ENCODE measurements around the gene LILRB2.

DNA sequence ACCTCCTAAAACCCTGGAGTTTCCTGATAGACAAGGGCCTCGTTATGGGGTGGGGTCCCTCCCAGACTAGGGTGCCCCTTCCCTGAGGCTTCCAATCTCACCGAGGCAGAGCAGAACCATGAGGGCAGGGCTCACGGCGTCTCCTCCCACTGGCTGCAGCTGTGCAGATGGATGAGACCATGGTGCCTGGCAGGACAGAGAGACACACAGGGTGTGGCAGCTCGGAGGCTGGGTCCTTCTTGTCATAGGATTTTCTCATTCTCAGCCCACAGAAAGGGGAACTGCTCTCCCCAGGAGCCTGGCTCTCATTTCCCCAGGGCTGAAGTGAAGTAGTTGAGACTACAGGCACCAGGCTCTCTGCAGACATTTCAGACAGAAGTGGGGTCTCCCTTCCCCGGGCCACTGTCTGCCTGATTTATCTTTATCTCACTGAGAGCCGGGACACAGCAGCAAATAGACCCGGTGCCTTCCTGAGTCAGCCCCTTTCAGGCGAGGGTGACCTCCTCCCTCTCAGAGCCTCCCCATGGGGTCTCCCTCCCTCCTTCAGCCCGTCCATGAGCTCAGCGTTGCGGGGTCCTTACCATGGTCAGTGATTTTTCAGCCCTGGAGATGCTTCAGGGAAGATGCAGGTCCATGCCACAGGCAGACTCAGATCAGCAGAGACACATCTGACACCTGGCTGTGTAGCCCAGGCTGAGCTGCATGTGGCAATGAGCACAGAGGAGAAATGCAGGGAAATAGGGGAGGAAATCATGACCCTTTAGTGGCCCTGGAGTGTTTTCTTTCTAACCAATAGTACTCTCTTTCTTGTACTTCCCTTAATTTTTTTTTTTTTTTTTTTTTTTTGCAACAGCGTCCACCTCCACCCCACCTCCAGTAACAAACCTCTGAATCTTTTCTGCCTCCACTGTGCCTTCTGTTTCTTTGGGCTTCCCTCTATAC is 31.8 kb upstream of the LILRB2 start, which contains the start of gene LILRA5:
- TF ChIP-seq ZFP30 (CRISPR knock-in tag; IDR thresholded peaks at IDR 0.05) (no peak), ZFP3 (CRISPR knock-in tag; IDR thresholded peaks at IDR 0.05) (no peak), ESRRG (CRISPR knock-in tag; IDR thresholded peaks at IDR 0.05) (no peak), PPARA (CRISPR knock-in tag; IDR thresholded peaks at IDR 0.05; ENCODE audit: borderline replicate concordance) (no peak), ZC3H10 (CRISPR knock-in tag; IDR thresholded peaks at IDR 0.05) (no peak), PATZ1 (CRISPR knock-in tag; IDR thresholded peaks at IDR 0.05; ENCODE audit: borderline replicate concordance) (no peak), OSR1 (CRISPR knock-in tag; IDR thresholded peaks at IDR 0.05) (no peak), CSRNP3 (CRISPR knock-in tag; IDR thresholded peaks at IDR 0.05) (no peak), TSHZ2 (CRISPR knock-in tag; IDR thresholded peaks at IDR 0.05) (no peak), ISL1 (CRISPR knock-in tag; IDR thresholded peaks at IDR 0.05) (no peak), BACH2 (CRISPR knock-in tag; IDR thresholded peaks at IDR 0.05; ENCODE audit: borderline replicate concordance) (no peak), RARB (CRISPR knock-in tag; IDR thresholded peaks at IDR 0.05) (no peak), ZNF70 (CRISPR knock-in tag; IDR thresholded peaks at IDR 0.05) (no peak)
- TF ChIP-seq, protein P1, sequence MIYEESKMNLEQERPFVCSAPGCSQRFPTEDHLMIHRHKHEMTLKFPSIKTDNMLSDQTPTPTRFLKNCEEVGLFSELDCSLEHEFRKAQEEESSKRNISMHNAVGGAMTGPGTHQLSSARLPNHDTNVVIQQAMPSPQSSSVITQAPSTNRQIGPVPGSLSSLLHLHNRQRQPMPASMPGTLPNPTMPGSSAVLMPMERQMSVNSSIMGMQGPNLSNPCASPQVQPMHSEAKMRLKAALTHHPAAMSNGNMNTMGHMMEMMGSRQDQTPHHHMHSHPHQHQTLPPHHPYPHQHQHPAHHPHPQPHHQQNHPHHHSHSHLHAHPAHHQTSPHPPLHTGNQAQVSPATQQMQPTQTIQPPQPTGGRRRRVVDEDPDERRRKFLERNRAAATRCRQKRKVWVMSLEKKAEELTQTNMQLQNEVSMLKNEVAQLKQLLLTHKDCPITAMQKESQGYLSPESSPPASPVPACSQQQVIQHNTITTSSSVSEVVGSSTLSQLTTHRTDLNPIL (CRISPR knock-in tag; IDR thresholded peaks at IDR 0.05; ENCODE audit: low read depth) = no peak
